HCT116 (cell line): ENCODE measurements around the gene POP4. TPM values are rescaled to one million over a fixed set of nuclear protein-coding genes. Genes with fewer than 3 reads are reported as not detected.

ENCODE experiments used
- ATAC-seq: fragments of 200-7000 bp; cut with Tn5 transposase; 2 replicates; pipeline ENCODE4 v1.9.1; 2020; ENCODE audit warnings: mild to moderate bottlenecking, moderate library complexity
- BruUV-seq: library from RNA; stranded (reverse); fragments of 400-500 nt; replicated peaks from 2 replicates; lab custom pipeline; 2021; lab: Mats Ljungman, UMichigan
- CTCF ChIA-PET: fragments of 300-600 bp; sonication (Branson Sonifier 250); formaldehyde crosslinking; loops from one replicate; lab custom pipeline; 2021; ENCODE audit warnings: antibody characterized with exemption; lab: Charles Lee
- POLR2A ChIA-PET: fragments of 300-600, 350-600 bp; sonication (Branson Sonifier 250); formaldehyde crosslinking; loops from one replicate; lab custom pipeline; 2021; ENCODE audit warnings: antibody characterized with exemption; lab: Charles Lee
- RAD21 ChIA-PET, 2 experiments: fragments of 300-600 bp; sonication (Branson Sonifier 250); formaldehyde crosslinking; loops; one replicate each; lab custom pipeline; 2023; ENCODE audit warnings: low total read pairs in 2 of 2; ENCODE audit not compliant: uncharacterized antibody in 2 of 2, unreplicated experiment in 2 of 2, low non-redundant PET in 1 of 2; lab: Charles Lee
- DNase-seq: peaks from one replicate; pipeline ENCODE4 v3.0.0-alpha.2; 2010; ENCODE audit warnings: low read depth, low spot score
- H2AFZ ChIP-seq: fragments of 200-600 bp; shearing (Covaris generic), sonication (generic); 2 replicates; pipeline ENCODE4 v1.6.1; 2017; ENCODE audit warnings: low read depth, mixed run types, mixed read lengths, antibody characterized with exemption, low read length; ENCODE audit not compliant: poor library complexity, severe bottlenecking
- H3K27ac ChIP-seq: 2 replicates; pipeline ENCODE4 v1.5.1; 2012; ENCODE audit warnings: low read depth, low read length
- H3K27me3 ChIP-seq: fragments of 200-600 bp; sonication (generic); 2 replicates; pipeline ENCODE4 v1.6.1; 2016; ENCODE audit warnings: mixed run types, low read length, mixed read lengths; ENCODE audit not compliant: insufficient read depth
- H3K36me3 ChIP-seq, 2 experiments: fragments of 200-500 bp in 1 of 2; fragments of 200-600 bp in 1 of 2; sonication (Bioruptor generic) in 1 of 2; sonication (generic) in 1 of 2; 2 replicates each; pipeline versions ENCODE4 v1.5.1 to v1.6.1; 2014 to 2016; ENCODE audit warnings: low read length in 2 of 2, inconsistent platforms in 1 of 2, mixed read lengths in 1 of 2, mixed run types in 1 of 2; ENCODE audit not compliant: insufficient read depth in 2 of 2, control insufficient read depth in 1 of 2
- H3K4me1 ChIP-seq, 2 experiments: fragments of 200-600 bp in 1 of 2; sonication (generic) in 1 of 2; 2 replicates each; pipeline versions ENCODE4 v1.5.1 to v1.6.1; 2012 to 2017; ENCODE audit warnings: low read length in 2 of 2, inconsistent platforms in 1 of 2, mild to moderate bottlenecking in 1 of 2, mixed read lengths in 1 of 2, mixed run types in 1 of 2, moderate library complexity in 1 of 2; ENCODE audit not compliant: insufficient read depth in 2 of 2, control insufficient read depth in 1 of 2
- H3K4me2 ChIP-seq: fragments of 200-600 bp; sonication (generic); 2 replicates; pipeline ENCODE4 v1.6.1; 2017; ENCODE audit warnings: mixed run types, low read length, mixed read lengths
- H3K4me3 ChIP-seq, 2 experiments: fragments of 200-600 bp in 1 of 2; sonication (generic) in 1 of 2; replicated peaks in 1 of 2; 2 replicates each; pipeline ENCODE4 v1.5.1; 2011 to 2016; ENCODE audit warnings: low read length in 2 of 2, control low read depth in 1 of 2, low read depth in 1 of 2, mild to moderate bottlenecking in 1 of 2, mixed read lengths in 1 of 2, mixed run types in 1 of 2
- H3K79me2 ChIP-seq: fragments of 200-600 bp; sonication (generic); 2 replicates; pipeline ENCODE4 v1.6.1; 2017; ENCODE audit warnings: mild to moderate bottlenecking, mixed run types, low read length, moderate library complexity, mixed read lengths; ENCODE audit not compliant: insufficient read depth
- H3K9ac ChIP-seq: fragments of 200-600 bp; sonication (generic); 2 replicates; pipeline ENCODE4 v1.6.1; 2016; ENCODE audit warnings: low read length, mixed read lengths
- H3K9me2 ChIP-seq: fragments of 200-600 bp; sonication (generic), shearing (Covaris generic); 2 replicates; pipeline ENCODE4 v1.6.1; 2017; ENCODE audit warnings: mixed run types, mild to moderate bottlenecking, moderate library complexity; ENCODE audit not compliant: insufficient read depth
- H3K9me3 ChIP-seq, 2 experiments: fragments of 200-500 bp in 1 of 2; fragments of 200-600 bp in 1 of 2; sonication (Bioruptor generic) in 1 of 2; sonication (generic) in 1 of 2; 2 replicates each; pipeline ENCODE4 v1.6.1; 2014 to 2017; ENCODE audit warnings: low read length in 2 of 2, mixed read lengths in 2 of 2, inconsistent platforms in 1 of 2, low read depth in 1 of 2, mild to moderate bottlenecking in 1 of 2, mixed run types in 1 of 2, moderate library complexity in 1 of 2; ENCODE audit not compliant: control insufficient read depth in 1 of 2, insufficient read depth in 1 of 2
- H4K20me1 ChIP-seq: fragments of 200-600 bp; sonication (generic), shearing (Covaris generic); 2 replicates; pipeline ENCODE4 v1.6.1; 2017; ENCODE audit warnings: mixed run types, mild to moderate bottlenecking, moderate library complexity; ENCODE audit not compliant: insufficient read depth
- CBX3 ChIP-seq: IDR thresholded peaks from 2 replicates; pipeline ENCODE4 v1.6.1; 2012; ENCODE audit warnings: low read depth
- CEBPB ChIP-seq: IDR thresholded peaks from 2 replicates; pipeline ENCODE4 v1.6.1; 2012; ENCODE audit warnings: low read depth
- CTCF ChIP-seq, 3 experiments: fragments of 200-600 bp in 1 of 3; sonication (generic) in 1 of 3; IDR thresholded peaks in 2 of 3; conservative IDR thresholded peaks in 1 of 3; 2 replicates each; pipeline ENCODE4 v1.5.1; 2012 to 2017; ENCODE audit warnings: low read depth in 2 of 3, low read length in 2 of 3, antibody characterized with exemption in 1 of 3, borderline replicate concordance in 1 of 3, control low read depth in 1 of 3, mild to moderate bottlenecking in 1 of 3, mixed read lengths in 1 of 3, mixed run types in 1 of 3, moderate library complexity in 1 of 3; ENCODE audit not compliant: insufficient read depth in 1 of 3
- EGR1 ChIP-seq: IDR thresholded peaks from 2 replicates; pipeline ENCODE4 v1.6.1; 2012; ENCODE audit warnings: low read depth
- EZH2 ChIP-seq: fragments of 200-600 bp; sonication (generic); IDR thresholded peaks from 2 replicates; pipeline ENCODE4 v1.6.1; 2017; ENCODE audit warnings: antibody characterized with exemption, mixed run types
- FOSL1 ChIP-seq: IDR thresholded peaks from 2 replicates; pipeline ENCODE4 v1.6.1; 2012; ENCODE audit warnings: low read depth
- JUND ChIP-seq: IDR thresholded peaks from 2 replicates; pipeline ENCODE4 v1.6.1; 2012
- MAX ChIP-seq: IDR thresholded peaks from 2 replicates; pipeline ENCODE4 v1.6.1; 2012
- POLR2A ChIP-seq: IDR thresholded peaks from 2 replicates; pipeline ENCODE4 v1.7.0; 2011; ENCODE audit warnings: borderline replicate concordance; ENCODE audit not compliant: insufficient read depth, insufficient read length; ENCODE audit errors: extremely low read depth
- POLR2AphosphoS5 ChIP-seq: IDR thresholded peaks from 2 replicates; pipeline ENCODE4 v1.6.1; 2011; ENCODE audit warnings: mild to moderate bottlenecking, low read depth, low read length, moderate library complexity
- RAD21 ChIP-seq: IDR thresholded peaks from 2 replicates; pipeline ENCODE4 v1.6.1; 2012; ENCODE audit warnings: low read depth, mild to moderate bottlenecking
- SIN3A ChIP-seq: IDR thresholded peaks from 2 replicates; pipeline ENCODE4 v1.6.1; 2012; ENCODE audit warnings: low read depth
- SP1 ChIP-seq: IDR thresholded peaks from 2 replicates; pipeline ENCODE4 v1.6.1; 2012; ENCODE audit warnings: low read depth
- TCF7L2 ChIP-seq: IDR thresholded peaks from 2 replicates; pipeline ENCODE4 v1.7.0; 2011; ENCODE audit warnings: borderline replicate concordance, inconsistent platforms; ENCODE audit not compliant: insufficient read depth, insufficient read length; ENCODE audit errors: extremely low read depth
- YY1 ChIP-seq: IDR thresholded peaks from 2 replicates; pipeline ENCODE4 v1.6.1; 2011; ENCODE audit warnings: low read length, low read depth, moderate library complexity, mild to moderate bottlenecking; ENCODE audit not compliant: insufficient replicate concordance; ENCODE audit errors: extremely low read depth
- ZBTB33 ChIP-seq: IDR thresholded peaks from 2 replicates; pipeline ENCODE4 v1.6.1; 2011; ENCODE audit warnings: mild to moderate bottlenecking, low read length, moderate library complexity; ENCODE audit not compliant: insufficient replicate concordance; ENCODE audit errors: extremely low read depth
- ZFX ChIP-seq: fragments of 450-650 bp; IDR thresholded peaks from 2 replicates; pipeline ENCODE4 v1.6.1; 2017
- ZNF274 ChIP-seq: fragments of 200-500 bp; sonication (Bioruptor generic); IDR thresholded peaks from 2 replicates; pipeline ENCODE4 v1.6.1; 2014; ENCODE audit warnings: mild to moderate bottlenecking, low read depth, low read length, inconsistent platforms
- intact Hi-C: fragments of 100-400 bp; cut with micrococcal nuclease; formaldehyde crosslinking; loops from 2 replicates; pipeline ENCODE4 v1.10.0; 2022
- total RNA-seq: library from RNA; stranded (reverse); gene quantifications from one replicate; pipeline ENCODE4 v1.2.1, GENCODE V29; 2021; ENCODE audit not compliant: unreplicated experiment
- TF ChIP-seq, protein P1 (sequence below): IDR thresholded peaks from 2 replicates; pipeline ENCODE4 v1.6.1; 2012; ENCODE audit warnings: low read depth
- TF ChIP-seq, protein P2 (sequence below): IDR thresholded peaks from 2 replicates; pipeline ENCODE4 v1.6.1; 2012

The POP4 gene
- total RNA-seq, 1 experiment from 2014 or later: 61.2 TPM

GRCh38 chr19:29624489-29625185 lies 18.6 kb downstream of the POP4 start:
- Histone ChIP-seq H3K9me2 (no peaks in the 10 kb centered on the region), H4K20me1 (no peaks in the 10 kb centered on the region), H3K36me3 (no peaks in the 10 kb centered on the region), H3K9ac (no peak overlapping the region), H3K4me3 (no peak overlapping the region), H3K4me2 (no peak overlapping the region), H3K4me1 (no peaks in the 10 kb centered on the region), H3K27ac (no peak overlapping the region), H3K27me3 (no peaks in the 10 kb centered on the region), H3K9me3 (no peaks in the 10 kb centered on the region), H2AFZ (no peak overlapping the region), H3K79me2 (no peaks in the 10 kb centered on the region)
- no TSS peak for BruUV-seq
- ChIA-PET RAD21 (no interaction called here), POLR2A (no interaction called here), CTCF (interaction anchor here (1.4 kb wide), 1 partner anchor 14 kb away, joined by 4 read pairs; no protein-coding TSS in a partner anchor)
- peak; percentile 67 for ATAC-seq
- intact Hi-C loops: no loop called here
- no peak for TF ChIP-seq SIN3A
- TF ChIP-seq ZNF274: no peak
- TF ChIP-seq SP1: no peak
- no peak for TF ChIP-seq POLR2A
- no peak for TF ChIP-seq ZBTB33
- TF ChIP-seq JUND: no peak
- TF ChIP-seq CEBPB: no peak
- TF ChIP-seq, protein P1, sequence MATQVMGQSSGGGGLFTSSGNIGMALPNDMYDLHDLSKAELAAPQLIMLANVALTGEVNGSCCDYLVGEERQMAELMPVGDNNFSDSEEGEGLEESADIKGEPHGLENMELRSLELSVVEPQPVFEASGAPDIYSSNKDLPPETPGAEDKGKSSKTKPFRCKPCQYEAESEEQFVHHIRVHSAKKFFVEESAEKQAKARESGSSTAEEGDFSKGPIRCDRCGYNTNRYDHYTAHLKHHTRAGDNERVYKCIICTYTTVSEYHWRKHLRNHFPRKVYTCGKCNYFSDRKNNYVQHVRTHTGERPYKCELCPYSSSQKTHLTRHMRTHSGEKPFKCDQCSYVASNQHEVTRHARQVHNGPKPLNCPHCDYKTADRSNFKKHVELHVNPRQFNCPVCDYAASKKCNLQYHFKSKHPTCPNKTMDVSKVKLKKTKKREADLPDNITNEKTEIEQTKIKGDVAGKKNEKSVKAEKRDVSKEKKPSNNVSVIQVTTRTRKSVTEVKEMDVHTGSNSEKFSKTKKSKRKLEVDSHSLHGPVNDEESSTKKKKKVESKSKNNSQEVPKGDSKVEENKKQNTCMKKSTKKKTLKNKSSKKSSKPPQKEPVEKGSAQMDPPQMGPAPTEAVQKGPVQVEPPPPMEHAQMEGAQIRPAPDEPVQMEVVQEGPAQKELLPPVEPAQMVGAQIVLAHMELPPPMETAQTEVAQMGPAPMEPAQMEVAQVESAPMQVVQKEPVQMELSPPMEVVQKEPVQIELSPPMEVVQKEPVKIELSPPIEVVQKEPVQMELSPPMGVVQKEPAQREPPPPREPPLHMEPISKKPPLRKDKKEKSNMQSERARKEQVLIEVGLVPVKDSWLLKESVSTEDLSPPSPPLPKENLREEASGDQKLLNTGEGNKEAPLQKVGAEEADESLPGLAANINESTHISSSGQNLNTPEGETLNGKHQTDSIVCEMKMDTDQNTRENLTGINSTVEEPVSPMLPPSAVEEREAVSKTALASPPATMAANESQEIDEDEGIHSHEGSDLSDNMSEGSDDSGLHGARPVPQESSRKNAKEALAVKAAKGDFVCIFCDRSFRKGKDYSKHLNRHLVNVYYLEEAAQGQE: no peak
- TF ChIP-seq, protein P2, sequence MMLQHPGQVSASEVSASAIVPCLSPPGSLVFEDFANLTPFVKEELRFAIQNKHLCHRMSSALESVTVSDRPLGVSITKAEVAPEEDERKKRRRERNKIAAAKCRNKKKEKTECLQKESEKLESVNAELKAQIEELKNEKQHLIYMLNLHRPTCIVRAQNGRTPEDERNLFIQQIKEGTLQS: no peak
- no peak for TF ChIP-seq EZH2
- no peak for TF ChIP-seq POLR2AphosphoS5
- TF ChIP-seq YY1: no peak
- no peak for TF ChIP-seq FOSL1
- no peak for TF ChIP-seq ZFX
- no peak for TF ChIP-seq CBX3
- no peak for TF ChIP-seq EGR1
- no peak for TF ChIP-seq TCF7L2
- no peak; a peak in 1 of 6 replicates for TF ChIP-seq CTCF (IDR thresholded peaks at IDR 0.05 in 2 of 3, conservative IDR thresholded peaks at IDR 0.05 in 1 of 3; ENCODE audit: borderline replicate concordance in 1 of 3, insufficient read depth in 1 of 3, low read depth in 2 of 3, low read length in 2 of 3)
- TF ChIP-seq RAD21: no peak
- TF ChIP-seq MAX: no peak
- no peak for DNase-seq
